Small intestine (tissue), 7 donors: ENCODE results near the gene TNFRSF25. TPM values are rescaled to one million over a fixed set of nuclear protein-coding genes. Genes with fewer than 3 reads are reported as not detected.

Source experiments
- DNase-seq, 2 donors: peaks; one replicate each; pipeline versions ENCODE4 v3.0.0 to v3.0.0-alpha.2; 2013
- FAIRE-seq: peaks from 2 replicates; lab custom pipeline; 2012; peaks lifted over from hg19 to GRCh38; lab: Jason Lieb, UNC
- H3K27ac ChIP-seq, 3 donors: one replicate each; pipeline ENCODE4 v1.5.1; 2013; ENCODE audit warnings: low read length in 2 of 3, mild to moderate bottlenecking in 2 of 3, control low read depth in 1 of 3, inconsistent platforms in 1 of 3, low read depth in 1 of 3, moderate library complexity in 1 of 3
- H3K27me3 ChIP-seq, 3 donors: one replicate each; pipeline ENCODE4 v1.6.1; 2013; ENCODE audit warnings: low read length in 3 of 3, inconsistent platforms in 1 of 3; ENCODE audit not compliant: control insufficient read depth in 3 of 3, insufficient read depth in 3 of 3
- H3K36me3 ChIP-seq, 3 donors: one replicate each; pipeline ENCODE4 v1.6.1; 2013; ENCODE audit warnings: low read length in 3 of 3, inconsistent platforms in 1 of 3, low read depth in 1 of 3, mild to moderate bottlenecking in 1 of 3, moderate library complexity in 1 of 3; ENCODE audit not compliant: control insufficient read depth in 3 of 3, insufficient read depth in 2 of 3
- H3K4me1 ChIP-seq, 3 donors: one replicate each; pipeline ENCODE4 v1.6.1; 2013; ENCODE audit warnings: low read length in 2 of 3, inconsistent platforms in 1 of 3, low read depth in 1 of 3, mild to moderate bottlenecking in 1 of 3, moderate library complexity in 1 of 3; ENCODE audit not compliant: control insufficient read depth in 3 of 3, insufficient read depth in 2 of 3
- H3K4me3 ChIP-seq, 3 donors: one replicate each; pipeline ENCODE4 v1.5.1; 2013; ENCODE audit warnings: low read length in 3 of 3, control low read depth in 1 of 3, inconsistent platforms in 1 of 3, low read depth in 1 of 3, mild to moderate bottlenecking in 1 of 3, moderate library complexity in 1 of 3
- H3K9me3 ChIP-seq, 2 donors: one replicate each; pipeline ENCODE4 v1.6.1; 2013; ENCODE audit warnings: low read depth in 1 of 2, low read length in 1 of 2; ENCODE audit not compliant: control insufficient read depth in 2 of 2, insufficient read depth in 1 of 2
- WGBS, 3 donors: extraction: QIAGEN DNeasy Blood & Tissue Kit; methylation state at CpG; one replicate each; pipeline ENCODE4 v1.1.7; 2013; 5-methylcytosine and 5-hydroxymethylcytosine counted together
- polyA plus RNA-seq, 4 donors: library from polyadenylated mRNA; stranded (reverse) in 3 of 4; unstranded in 1 of 4; fragments of 200-250 nt in 3 of 4; fragments of 120-200 nt in 1 of 4; gene quantifications; one replicate each; pipeline versions ENCODE4 v1.2.1 to v1.2.3, GENCODE V29; 2013
- donor health status: healthy with polysubstance abuse.
- donor health status: control.
- donor health status: control.
- donor health status: Bipolar disorder and iron deficiency.
- donor health status: healthy.

TNFRSF25 gene
- polyA plus RNA-seq, 4 donors = 23.0 to 52.7 (median 33.2) TPM

- DNase-seq (no peak), FAIRE-seq (no peak)
- no peak overlapping the region for H3K27ac ChIP-seq
- no peaks in the 10 kb centered on the region for H3K9me3 ChIP-seq
- no peaks in the 10 kb centered on the region for H3K36me3 ChIP-seq
- H3K4me3 ChIP-seq = no peak overlapping the region
- no peaks in the 10 kb centered on the region for H3K4me1 ChIP-seq
- peaks cover 0 to 3% (median 0%) of the 10 kb centered on the region in 3 donors for H3K27me3 ChIP-seq
- 86 to 93% (median 92%) methylated on average over 15 of the region's 15 CpGs for WGBS, 3 donors
These were observed 38.9 kb upstream of the TNFRSF25 start for GRCh38 chr1:6504887-6505286.

- WGBS, 3 donors = 77 to 82% (median 79%) methylated on average over 19 to 20 of the region's 20 CpGs
These were observed 38.1 kb upstream of the TNFRSF25 start for GRCh38 chr1:6503884-6504602.

GRCh38 chr1:6502000-6502891, 36.3 kb upstream of the TNFRSF25 start:
- no peak overlapping the region for H3K27ac ChIP-seq
- H3K36me3 ChIP-seq = no peaks in the 10 kb centered on the region
- WGBS, 3 donors = 59 to 63% (median 60%) methylated on average over 31 of the region's 31 CpGs
- DNase-seq (no peak), FAIRE-seq (no peak)
- H3K4me1 ChIP-seq = no peaks in the 10 kb centered on the region
- peaks cover 0 to 3% (median 0%) of the 10 kb centered on the region in 3 donors for H3K27me3 ChIP-seq
- no peak overlapping the region for H3K4me3 ChIP-seq
- H3K9me3 ChIP-seq = no peaks in the 10 kb centered on the region

More at GRCh38 chr1:6503884-6504602, 38.1 kb upstream of the TNFRSF25 start:
- FAIRE-seq (no peak), DNase-seq (no peak)
- Histone ChIP-seq H3K4me1 (no peaks in the 10 kb centered on the region), H3K27me3 (peaks cover 0 to 3% (median 0%) of the 10 kb centered on the region in 3 donors), H3K27ac (no peak overlapping the region), H3K4me3 (no peak overlapping the region), H3K36me3 (no peaks in the 10 kb centered on the region), H3K9me3 (no peaks in the 10 kb centered on the region)

GRCh38 chr1:6501279-6501813, 35.4 kb upstream of the TNFRSF25 start:
- H3K4me1 ChIP-seq = peaks cover 0 to 5% (median 2%) of the 10 kb centered on the region in 3 donors
- no peaks in the 10 kb centered on the region for H3K9me3 ChIP-seq
- no peak overlapping the region for H3K4me3 ChIP-seq
- H3K36me3 ChIP-seq = no peaks in the 10 kb centered on the region
- no peak overlapping the region for H3K27ac ChIP-seq
- peaks cover 0 to 8% (median 0%) of the 10 kb centered on the region in 3 donors for H3K27me3 ChIP-seq
- DNase-seq = no peak
- FAIRE-seq = no peak
- 60 to 76% (median 67%) methylated on average over 10 of the region's 10 CpGs for WGBS, 3 donors

GRCh38 chr1:6500544-6501278, 34.7 kb upstream of the TNFRSF25 start:
- H3K4me1 ChIP-seq = peaks cover 0 to 8% (median 2%) of the 10 kb centered on the region in 3 donors
- no peaks in the 10 kb centered on the region for H3K36me3 ChIP-seq
- H3K9me3 ChIP-seq = no peaks in the 10 kb centered on the region
- H3K27me3 ChIP-seq = peaks cover 0 to 8% (median 0%) of the 10 kb centered on the region in 3 donors
- FAIRE-seq (no peak), DNase-seq (no peak)
- H3K27ac ChIP-seq = no peak overlapping the region
- 75 to 84% (median 83%) methylated on average over 27 of the region's 27 CpGs for WGBS, 3 donors
- H3K4me3 ChIP-seq = no peak overlapping the region

- Histone ChIP-seq H3K9me3 (no peaks in the 10 kb centered on the region), H3K27me3 (peaks cover 0 to 8% (median 0%) of the 10 kb centered on the region in 3 donors), H3K27ac (no peak overlapping the region), H3K36me3 (no peaks in the 10 kb centered on the region), H3K4me1 (peaks cover 0 to 8% (median 2%) of the 10 kb centered on the region in 3 donors), H3K4me3 (no peak overlapping the region)
- WGBS, 3 donors = 80 to 87% (median 84%) methylated on average over 4 of the region's 4 CpGs
- FAIRE-seq (no peak), DNase-seq (no peak)
These were observed 33.3 kb upstream of the TNFRSF25 start for GRCh38 chr1:6499296-6499695.

- WGBS, 3 donors = 63 to 85% (median 81%) methylated on average over 13 of the region's 13 CpGs
- no peak overlapping the region for H3K27ac ChIP-seq
- H3K4me1 ChIP-seq = peaks cover 0 to 8% (median 2%) of the 10 kb centered on the region in 3 donors
- FAIRE-seq (no peak), DNase-seq (no peak)
- no peak overlapping the region for H3K4me3 ChIP-seq
- H3K9me3 ChIP-seq = no peaks in the 10 kb centered on the region
- H3K36me3 ChIP-seq = no peaks in the 10 kb centered on the region
- H3K27me3 ChIP-seq = peaks cover 0 to 8% (median 0%) of the 10 kb centered on the region in 3 donors
These were observed 32.7 kb upstream of the TNFRSF25 start for GRCh38 chr1:6498576-6499111.
